Adipose tissue (tissue), 3 donors: ENCODE results near the gene REN. TPM values are rescaled to one million over a fixed set of nuclear protein-coding genes. Genes with fewer than 3 reads are reported as not detected.

Source experiments
- H3K27ac ChIP-seq: one replicate; pipeline ENCODE4 v1.5.1; 2013; ENCODE audit warnings: low read depth, low read length
- WGBS, 3 donors: extraction: QIAGEN DNeasy Blood & Tissue Kit; methylation state at CpG; one replicate each; pipeline ENCODE4 v1.1.7; 2013; 5-methylcytosine and 5-hydroxymethylcytosine counted together
- polyA plus RNA-seq, 3 donors: library from polyadenylated mRNA; stranded (reverse); fragments of 200-250 nt; gene quantifications; one replicate each; pipeline ENCODE4 v1.2.3, GENCODE V29; 2013
- donor health status: healthy with polysubstance abuse.
- donor health status: Bipolar disorder and iron deficiency.
- donor health status: healthy.

The REN gene
- polyA plus RNA-seq, 3 donors = 0.12 TPM; not detected in 2

DNA sequence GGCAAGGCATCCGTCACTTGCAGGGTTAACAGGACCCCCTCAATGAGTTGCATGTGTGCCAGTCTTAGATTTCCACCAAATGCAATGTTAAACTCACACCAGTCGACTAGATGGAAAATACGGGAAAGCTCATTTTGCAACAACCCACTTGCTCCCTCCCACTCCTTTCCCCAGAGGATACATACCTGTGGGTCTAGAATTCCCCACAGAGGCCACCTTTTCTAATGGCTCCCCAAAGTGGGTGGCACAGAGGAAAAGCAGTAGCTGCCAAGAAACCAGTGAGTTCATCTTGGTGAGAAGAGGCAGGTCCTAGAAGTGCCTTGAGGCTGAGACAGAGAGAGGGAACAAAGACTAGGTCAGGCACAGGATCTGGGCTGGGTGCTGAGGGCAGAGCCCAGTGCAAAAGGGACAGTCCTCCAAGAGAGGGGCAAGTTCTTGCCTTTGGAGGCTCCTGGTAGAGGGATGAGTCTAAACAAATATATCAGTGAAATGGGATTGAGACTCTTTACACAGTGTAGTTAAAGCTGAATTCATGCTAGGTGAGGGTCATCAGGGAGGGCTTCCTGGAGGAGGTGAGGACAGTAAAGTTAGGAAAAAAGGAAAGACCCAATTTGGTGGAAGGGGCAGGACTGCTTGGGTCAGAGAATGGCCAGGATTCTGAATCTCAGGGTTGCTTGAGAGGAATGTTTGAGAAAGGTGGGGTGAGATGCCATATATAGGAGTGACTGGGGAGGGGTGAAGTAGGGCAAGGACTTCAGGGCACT is 26.6 kb upstream of the REN start:
- WGBS, 3 donors = 77 to 84% (median 82%) methylated on average over 3 of the region's 3 CpGs
- no peak overlapping the region for H3K27ac ChIP-seq

DNA sequence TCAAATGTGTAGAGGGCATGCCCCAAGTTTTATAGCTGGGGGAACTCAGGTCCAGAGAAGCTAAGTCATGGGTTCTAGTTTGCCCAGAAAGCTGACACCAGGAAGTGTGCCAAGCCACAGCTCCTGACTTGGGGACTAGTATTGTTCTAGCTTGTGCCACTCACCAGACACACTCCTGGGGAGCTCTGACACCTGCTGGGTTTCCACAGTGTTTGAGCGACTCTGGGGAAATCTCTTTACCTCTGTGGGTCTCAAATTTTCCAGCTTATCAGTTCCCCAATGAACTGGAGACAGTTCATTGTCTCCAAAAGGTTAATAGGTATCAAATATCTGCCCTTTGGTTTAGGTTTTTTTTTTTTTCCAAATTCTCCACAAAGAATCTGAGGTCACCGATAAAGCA is 25.9 kb upstream of the REN start:
- no peak overlapping the region for H3K27ac ChIP-seq
- WGBS, 3 donors = 85 to 94% (median 93%) methylated on average over 2 of the region's 2 CpGs

DNA sequence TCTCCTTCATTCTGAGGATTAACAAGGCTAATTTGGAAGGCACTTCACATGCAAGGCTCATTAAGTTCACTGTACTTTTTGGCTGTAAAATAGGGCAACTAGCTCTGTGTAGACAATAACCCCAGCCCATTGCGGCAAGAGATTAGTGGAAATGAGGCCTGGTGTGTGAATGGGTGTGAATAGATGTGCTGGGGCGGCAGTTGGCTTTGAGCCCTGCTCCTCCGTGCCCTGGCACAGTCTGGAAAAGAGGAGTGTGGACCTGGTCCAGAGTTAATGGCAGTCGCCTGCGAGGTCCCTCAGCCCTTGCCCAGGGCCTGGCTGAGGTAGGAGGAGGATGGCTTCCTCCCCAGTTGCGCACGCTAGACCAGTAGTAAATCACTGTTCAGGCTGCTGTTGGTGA is 25.3 kb upstream of the REN start:
- H3K27ac ChIP-seq = no peak overlapping the region
- 82 to 90% (median 85%) methylated on average over 7 of the region's 7 CpGs for WGBS, 3 donors

DNA sequence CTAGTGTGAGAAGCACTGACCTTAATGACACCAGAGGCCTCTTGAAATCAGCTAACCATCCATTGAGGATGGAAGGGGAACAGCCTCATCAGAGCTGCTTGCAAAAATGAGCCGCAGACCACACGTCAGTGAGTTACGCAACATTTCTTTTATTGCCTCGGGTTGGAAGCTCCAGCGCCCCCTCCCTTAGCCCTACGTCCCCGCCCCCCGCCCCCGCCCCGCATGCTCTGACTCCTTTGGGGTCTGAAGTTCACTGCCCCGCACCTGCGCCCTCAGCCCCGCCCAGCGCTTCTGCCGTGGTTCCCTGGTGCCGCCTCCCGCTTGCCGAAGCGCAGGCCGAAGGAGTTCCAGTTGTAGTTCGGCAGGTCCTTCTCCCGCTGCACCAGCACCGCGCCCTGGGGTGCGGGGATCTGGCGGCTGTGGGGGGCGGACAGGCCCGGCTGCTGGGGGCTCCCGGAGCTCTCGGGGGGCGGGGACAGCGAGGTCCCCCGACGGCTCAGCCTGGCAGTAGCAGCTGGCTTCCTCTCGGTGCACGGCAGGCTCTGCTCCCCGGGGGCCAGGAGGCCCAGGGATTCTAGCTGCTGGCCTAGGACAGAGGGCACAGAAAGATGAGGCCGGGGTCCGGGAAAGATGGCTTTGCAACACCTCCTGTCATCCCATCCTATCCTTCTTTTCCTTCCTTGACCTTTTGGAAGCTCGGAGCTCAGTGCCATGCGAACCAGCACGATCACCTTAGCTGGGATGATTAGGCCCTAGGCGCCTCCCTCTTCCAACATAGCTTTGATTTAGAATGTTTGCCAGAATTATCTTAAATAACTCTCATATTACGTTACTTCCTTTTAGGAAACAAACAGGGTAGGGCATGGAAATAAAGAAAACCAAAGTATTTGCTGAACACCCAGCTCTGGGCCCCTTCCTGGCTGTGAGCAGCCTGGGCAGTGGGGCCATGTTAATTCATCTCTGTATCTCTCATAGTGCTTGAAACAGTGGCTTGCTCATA is 24.4 kb upstream of the REN start:
- WGBS, 3 donors = 14 to 16% (median 15%) methylated on average over 36 to 44 of the region's 44 CpGs
- H3K27ac ChIP-seq = no peak overlapping the region

DNA sequence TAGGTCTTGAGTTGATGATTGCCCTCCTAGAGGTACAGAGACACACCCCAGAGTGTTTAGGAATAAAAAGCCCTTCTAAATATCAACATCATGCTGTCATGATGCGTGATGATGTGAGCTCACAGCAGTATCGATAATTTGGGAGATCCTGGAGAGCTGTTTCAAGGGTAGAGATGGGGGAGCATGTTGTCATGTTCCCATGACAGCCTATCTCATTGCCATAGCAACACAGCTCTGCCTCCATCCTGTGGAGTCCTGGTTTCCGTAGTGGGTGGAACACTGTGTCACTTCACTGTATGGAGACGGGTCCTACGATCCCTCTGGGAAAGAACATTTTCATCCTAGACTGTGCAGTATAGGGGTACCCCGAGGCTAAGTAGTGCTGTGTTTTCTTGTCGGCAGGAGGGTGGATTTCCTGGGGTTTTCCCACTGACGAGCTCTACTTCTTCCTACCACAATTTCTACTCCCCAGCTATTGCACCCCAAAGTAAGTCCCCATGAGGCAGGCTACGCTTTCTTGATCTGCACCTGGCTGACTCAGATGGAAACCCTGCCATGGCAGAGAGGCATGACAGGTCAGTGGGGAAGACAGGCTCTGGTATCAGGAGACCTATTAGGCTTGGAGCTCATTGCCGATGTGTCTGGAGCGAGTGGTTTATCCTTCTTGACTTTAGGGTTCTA is 23.0 kb upstream of the REN start:
- H3K27ac ChIP-seq = no peak overlapping the region
- 73 to 84% (median 73%) methylated on average over 11 of the region's 11 CpGs for WGBS, 3 donors

DNA sequence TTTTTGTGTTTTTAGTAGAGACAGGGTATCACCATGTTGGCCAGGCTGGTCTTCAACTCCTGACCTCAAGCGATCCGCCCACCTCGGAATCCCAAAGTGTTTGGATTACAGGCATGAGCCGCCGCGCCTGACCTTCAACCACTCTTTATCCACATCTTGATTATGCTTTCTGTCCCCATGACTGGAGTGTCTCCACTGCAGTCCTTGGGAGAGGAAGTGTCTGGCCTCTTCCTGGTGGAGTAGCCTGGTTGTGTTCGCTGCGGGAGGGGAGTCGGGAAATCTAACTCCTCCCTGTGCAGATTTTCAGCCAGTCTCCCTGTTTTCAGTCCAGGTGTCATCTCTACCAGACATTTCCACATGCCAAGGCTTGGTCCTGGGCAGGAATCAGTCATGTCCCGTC is 20.5 kb upstream of the REN start:
- 64 to 80% (median 80%) methylated on average over 10 of the region's 10 CpGs for WGBS, 3 donors
- no peak overlapping the region for H3K27ac ChIP-seq

DNA sequence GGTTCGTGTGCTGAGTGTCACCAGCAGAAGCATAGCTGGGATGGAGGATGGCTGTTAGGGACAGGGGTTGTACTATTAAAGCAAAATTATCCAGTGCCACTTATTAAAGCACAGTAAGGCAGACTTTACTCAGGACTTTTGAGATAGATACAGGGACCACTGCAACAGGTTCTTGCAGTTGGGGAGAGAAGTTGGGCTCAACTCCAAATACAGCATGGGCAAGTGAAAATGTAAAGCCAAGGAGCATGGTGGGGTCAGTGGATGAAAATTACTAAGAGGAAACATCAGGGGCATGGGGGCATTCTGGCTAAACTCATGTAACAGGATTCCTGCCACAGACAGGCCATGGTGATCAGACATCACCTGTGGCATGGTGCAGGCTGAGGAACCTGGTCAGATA is 15.0 kb upstream of the REN start:
- no peak overlapping the region for H3K27ac ChIP-seq
- WGBS, 3 donors = 54 to 82% (median 63%) methylated on average over 1 of the region's 1 CpG

DNA sequence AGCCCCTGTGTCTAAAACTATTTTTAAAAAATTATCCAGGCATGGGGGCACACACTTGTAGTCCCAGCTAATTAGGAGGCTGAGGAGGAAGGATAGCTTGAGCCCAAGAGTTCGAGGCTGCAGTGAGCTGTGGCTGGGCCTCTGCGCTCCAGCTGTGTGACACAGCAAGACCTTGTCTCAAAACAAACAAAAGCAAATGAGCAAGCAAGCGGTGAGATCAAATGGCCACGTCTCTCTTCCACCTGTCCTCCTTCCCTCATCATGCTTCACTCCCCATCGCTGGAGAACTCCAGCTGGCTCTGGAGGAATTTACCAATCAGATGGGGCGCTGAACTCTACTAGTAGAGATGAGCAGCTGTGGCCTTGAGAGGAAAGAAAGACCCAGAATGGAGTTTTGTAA is 14.0 kb upstream of the REN start:
- 70 to 84% (median 83%) methylated on average over 6 of the region's 6 CpGs for WGBS, 3 donors

DNA sequence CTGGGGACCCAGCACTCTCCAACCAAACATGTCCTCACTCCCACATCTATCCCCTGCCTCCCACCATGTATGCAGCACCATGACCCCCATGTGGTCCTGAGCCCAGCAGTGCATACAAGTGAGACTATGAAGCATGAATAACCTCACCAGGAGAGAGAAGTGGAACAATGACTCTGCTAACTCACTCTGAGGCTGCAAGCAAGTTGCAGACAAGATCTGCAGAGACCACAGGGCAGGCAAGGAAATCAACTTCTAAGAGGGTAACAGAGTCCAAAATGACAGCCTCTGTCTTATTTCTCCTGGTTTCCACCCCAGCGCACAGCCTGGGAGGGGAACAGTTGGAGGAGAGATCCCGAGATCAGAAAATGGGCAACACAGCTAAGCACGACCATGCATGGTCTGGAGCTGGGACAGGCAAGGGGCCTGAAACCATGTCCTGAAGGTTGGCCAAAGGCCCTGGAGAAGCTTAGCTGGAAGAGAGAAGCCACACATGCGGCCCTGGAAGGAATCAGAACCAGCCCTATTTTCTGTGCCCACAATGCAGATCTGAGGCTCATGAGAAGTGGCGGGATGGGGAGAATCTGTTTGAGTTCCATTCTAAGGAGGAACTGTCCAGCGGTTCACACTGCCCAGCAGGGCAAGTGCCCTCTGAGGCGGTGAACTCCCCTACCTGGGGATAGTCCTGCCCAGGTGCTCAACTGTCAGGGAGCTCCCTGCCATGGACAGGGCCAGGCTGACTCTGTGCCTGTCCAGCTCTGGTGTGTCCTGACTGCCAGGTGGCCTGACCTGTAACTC is 12.5 kb upstream of the REN start:
- H3K27ac ChIP-seq = no peak overlapping the region
- WGBS, 3 donors = 81 to 89% (median 86%) methylated on average over 7 of the region's 7 CpGs

More for the DNA sequence above, 14.0 kb upstream of the REN start:
- H3K27ac ChIP-seq = no peak overlapping the region

DNA sequence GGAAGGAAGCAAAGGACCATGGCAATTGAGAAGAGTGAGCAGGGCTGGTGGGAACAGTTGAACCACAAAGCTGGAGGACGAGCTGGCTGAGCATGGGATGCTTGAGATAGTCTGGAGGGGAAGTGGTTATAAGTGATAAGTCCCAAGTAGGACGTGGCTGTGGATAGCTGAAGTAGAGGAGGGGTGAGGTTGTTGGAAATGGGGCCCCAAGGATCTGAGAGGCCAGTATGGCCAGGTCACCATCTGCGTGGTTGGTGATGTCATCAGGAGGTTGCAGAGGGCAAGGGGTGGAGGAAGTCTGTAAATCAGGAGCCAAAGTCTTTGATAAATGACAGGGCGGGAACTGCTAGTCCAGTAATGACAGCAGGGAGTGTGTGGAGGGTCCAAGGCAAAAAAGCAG is 11.0 kb upstream of the REN start:
- 37 to 64% (median 41%) methylated on average over 4 of the region's 4 CpGs for WGBS, 3 donors
- no peak overlapping the region for H3K27ac ChIP-seq

DNA sequence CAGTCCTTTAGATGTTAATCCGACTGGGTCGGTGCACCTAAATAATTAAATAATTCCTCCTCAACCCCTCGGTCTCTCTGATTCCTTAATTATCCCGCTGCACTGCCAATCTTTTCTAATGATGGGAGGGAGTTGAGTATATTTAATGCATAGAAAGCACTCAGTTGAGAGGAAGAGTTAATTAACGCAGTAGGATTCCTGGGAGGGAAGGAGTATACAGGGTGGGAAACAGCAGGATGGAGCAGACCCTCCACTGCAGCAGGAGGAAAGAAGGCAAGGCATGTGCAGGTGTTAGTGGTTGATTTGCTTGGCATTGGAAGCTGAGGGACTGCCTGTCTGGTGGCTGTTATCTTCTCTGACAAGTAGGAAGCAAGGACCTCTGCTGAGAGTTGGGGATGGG is 9.9 kb upstream of the REN start:
- WGBS, 3 donors = 67 to 89% (median 88%) methylated on average over 5 of the region's 5 CpGs
- no peak overlapping the region for H3K27ac ChIP-seq

DNA sequence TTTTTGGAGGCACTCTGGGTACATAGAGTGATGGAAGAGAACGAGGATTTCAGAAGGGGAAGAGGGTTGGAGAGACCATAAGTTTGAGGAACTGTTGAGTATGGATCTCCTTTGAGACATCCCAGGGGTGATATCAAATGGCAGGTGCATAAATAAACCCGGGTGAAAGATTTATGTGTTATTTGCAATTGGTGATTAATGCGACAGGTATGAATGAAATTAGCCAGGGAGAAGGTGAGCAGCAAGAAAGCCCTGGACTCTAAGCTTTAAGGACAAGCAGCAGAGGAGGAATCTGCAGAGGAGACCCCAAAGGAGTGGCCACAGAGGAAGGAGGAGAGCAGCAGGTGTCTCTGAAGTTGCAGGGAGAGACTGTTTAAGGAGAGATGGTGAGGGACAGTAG is 8.8 kb upstream of the REN start:
- 63 to 77% (median 66%) methylated on average over 3 of the region's 3 CpGs for WGBS, 3 donors
- H3K27ac ChIP-seq = no peak overlapping the region

DNA sequence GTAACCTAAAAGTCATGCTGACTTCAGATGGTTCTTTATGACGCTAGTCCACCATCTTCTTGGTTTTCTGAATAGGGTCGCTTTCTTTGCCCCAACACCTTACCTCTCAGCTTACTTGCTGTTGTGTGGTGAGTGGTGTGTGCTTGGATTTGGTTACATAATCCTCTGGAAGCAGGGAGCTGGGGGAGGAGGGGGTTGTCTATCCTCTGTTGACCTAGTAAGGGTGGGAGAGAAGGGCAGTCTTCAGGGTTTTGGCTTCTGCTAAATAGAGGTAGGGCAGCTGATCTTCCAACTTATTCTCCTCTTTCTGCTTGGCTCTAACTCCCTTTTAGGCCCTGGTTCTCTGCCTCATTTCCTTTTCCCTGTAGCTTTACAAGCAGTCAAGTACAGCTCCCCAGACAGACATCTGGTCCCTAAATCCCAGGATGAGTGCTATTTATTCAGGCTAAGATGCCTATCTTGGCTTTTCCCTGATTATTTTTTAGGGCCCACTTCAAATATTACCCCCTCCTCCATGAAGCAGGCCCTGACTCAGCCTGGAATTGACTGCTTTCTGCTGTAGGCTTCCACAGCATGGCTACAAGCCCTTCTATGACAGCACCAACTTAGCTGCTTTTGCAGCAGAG is 6.4 kb upstream of the REN start:
- 94 to 100% (median 94%) methylated on average over 2 of the region's 2 CpGs for WGBS, 3 donors
- H3K27ac ChIP-seq = no peak overlapping the region

DNA sequence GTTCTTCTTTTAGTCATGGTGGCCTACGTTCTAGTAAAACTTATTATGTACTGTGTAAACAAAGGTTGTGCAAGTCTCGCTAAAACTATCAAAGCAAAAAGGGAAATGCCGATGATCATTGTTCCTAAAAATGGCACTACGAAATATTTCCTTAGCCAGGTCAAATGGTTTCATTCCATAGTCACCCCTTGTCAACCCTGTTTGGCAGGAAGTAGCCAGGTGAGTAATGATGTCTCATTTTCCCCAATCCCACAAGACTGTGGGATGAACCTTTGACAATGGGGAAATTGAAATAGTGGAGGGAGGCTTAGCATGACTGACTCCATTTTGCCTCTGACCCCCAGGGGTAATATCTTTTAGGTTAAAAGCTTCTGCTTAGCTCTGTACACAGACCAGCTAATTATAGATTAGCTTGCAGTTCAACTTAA is 5.6 kb upstream of the REN start:
- no peak overlapping the region for H3K27ac ChIP-seq
- 34 to 37% (median 34%) methylated on average over 4 of the region's 4 CpGs for WGBS, 3 donors

DNA sequence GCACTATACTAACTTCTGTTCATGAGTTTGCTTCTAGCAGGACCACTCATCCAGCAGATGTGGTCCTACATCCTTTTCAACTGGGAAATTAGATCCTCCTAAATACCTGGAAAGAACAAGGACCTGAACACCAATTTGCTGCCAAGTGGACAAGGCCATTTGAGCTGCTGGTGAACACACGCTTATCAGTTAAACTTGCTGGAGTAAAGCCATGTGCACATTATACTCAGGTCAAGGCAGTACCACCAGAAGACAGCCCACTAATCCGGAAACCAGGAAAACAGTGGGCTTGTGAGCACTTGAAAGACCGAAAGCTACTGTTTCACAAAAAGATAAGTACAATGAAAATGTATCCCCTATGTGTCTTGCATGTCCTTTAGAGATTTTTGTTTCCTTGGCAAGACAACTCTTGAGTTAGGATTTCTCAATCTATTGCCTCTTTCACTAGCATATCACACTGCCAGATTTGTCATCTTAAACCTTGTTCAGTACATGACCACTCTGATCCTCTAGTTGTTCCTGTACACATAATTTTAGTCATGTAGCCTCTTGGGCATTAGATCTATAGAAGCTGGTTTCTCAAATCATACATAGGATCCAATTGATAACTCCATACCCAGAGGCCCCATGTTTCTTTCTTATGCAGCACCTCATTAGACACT is 4.5 kb upstream of the REN start:
- no peak overlapping the region for H3K27ac ChIP-seq
- 37 to 96% (median 93%) methylated on average over 3 of the region's 3 CpGs for WGBS, 3 donors

DNA sequence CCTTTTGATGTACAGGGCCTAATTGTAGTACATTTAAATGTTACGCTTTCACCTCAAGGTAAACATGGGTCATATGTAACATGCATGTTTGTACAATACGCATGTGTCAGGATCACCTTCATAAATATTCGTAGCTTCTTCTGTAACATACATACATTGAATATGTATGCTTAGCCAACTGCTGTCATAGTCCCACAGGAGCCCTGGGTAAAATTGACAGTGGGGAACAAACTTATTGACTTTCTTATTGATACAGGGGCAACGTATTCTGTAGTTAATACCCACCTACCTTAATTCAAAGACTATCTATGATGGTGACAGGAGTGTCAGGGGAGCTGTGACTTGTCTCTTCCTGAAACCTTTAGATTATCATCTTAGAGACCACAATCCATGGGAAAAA is 3.7 kb upstream of the REN start:
- no peak overlapping the region for H3K27ac ChIP-seq
- WGBS, 3 donors = 78 to 93% (median 89%) methylated on average over 4 of the region's 4 CpGs

DNA sequence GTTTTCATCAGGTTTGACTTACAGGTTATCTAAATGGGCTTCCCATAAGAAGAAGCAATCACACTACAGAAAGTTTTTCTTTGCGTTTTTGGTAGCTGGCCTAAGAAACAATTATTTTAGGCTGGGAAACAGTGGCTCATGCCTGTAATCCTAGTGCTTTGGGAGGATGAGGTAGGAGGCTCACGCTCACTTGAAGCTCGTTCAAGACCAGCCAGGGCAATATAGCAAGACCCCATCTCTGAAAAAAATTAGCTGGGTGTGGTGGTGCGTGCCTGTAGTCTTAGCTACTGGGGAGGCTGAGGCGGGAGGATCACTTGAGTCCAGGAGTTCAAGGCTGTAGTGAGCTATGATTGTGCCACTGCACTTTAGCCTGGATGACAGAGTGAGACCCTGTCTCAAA is 1.6 kb upstream of the REN start:
- no peak overlapping the region for H3K27ac ChIP-seq

More for the DNA sequence above, 1.6 kb upstream of the REN start:
- 81 to 95% (median 93%) methylated on average over 5 of the region's 5 CpGs for WGBS, 3 donors
